Muscle of leg (tissue), 11 donors: ENCODE measurements around the gene EXOC6B. TPM values are rescaled to one million over a fixed set of nuclear protein-coding genes. Genes with fewer than 3 reads are reported as not detected.
A peak's percentile ranks its signal among the peaks of the same experiment; 100 is the strongest.

Source experiments
- DNase-seq: peaks from one replicate; pipeline ENCODE4 v3.0.0; 2013
- H3K27ac ChIP-seq: one replicate; pipeline ENCODE4 v1.5.1; 2013; ENCODE audit warnings: mild to moderate bottlenecking, low read length, control low read depth
- H3K27me3 ChIP-seq: one replicate; pipeline ENCODE4 v1.6.1; 2013; ENCODE audit warnings: low read length; ENCODE audit not compliant: control insufficient read depth, insufficient read depth
- H3K36me3 ChIP-seq: one replicate; pipeline ENCODE4 v1.6.1; 2013; ENCODE audit warnings: low read length; ENCODE audit not compliant: control insufficient read depth, insufficient read depth
- H3K4me1 ChIP-seq: one replicate; pipeline ENCODE4 v1.6.1; 2013; ENCODE audit warnings: low read length; ENCODE audit not compliant: control insufficient read depth, insufficient read depth
- H3K4me3 ChIP-seq: one replicate; pipeline ENCODE4 v1.5.1; 2013; ENCODE audit warnings: low read length, control low read depth
- H3K9me3 ChIP-seq: replicated peaks from 2 replicates; pipeline ENCODE4 v1.6.1; 2013; ENCODE audit warnings: low read depth, low read length; ENCODE audit not compliant: control insufficient read depth
- WGBS: methylation state at CpG from one replicate; pipeline ENCODE4 v1.1.5; 2013; ENCODE audit warnings: missing lambda C conversion rate; ENCODE audit not compliant: insufficient coverage; 5-methylcytosine and 5-hydroxymethylcytosine counted together
- polyA plus RNA-seq, 8 donors: library from polyadenylated mRNA; unstranded; fragments of 120-200 nt; gene quantifications; one replicate each; pipeline versions ENCODE4 v1.2.1 to v1.2.3, GENCODE V29; 2013; ENCODE audit warnings: inconsistent platforms in 1 of 8, low replicate concordance in 1 of 8; ENCODE audit not compliant: insufficient read length in 8 of 8, insufficient read depth in 1 of 8
- total RNA-seq: library from RNA; stranded (reverse); fragments of 120-200 nt; gene quantifications from one replicate; pipeline ENCODE4 v1.2.4, GENCODE V29; 2013

The EXOC6B gene
- total and polyA plus RNA-seq, 9 donors: 8.5 to 17.1 (median 10.8) TPM

GRCh38 chr2:72796766-72797165 is 29.1 kb downstream of the EXOC6B start:
- H3K27me3 ChIP-seq: no peaks in the 10 kb centered on the region
- no peak overlapping the region for H3K4me3 ChIP-seq
- no peaks in the 10 kb centered on the region for H3K9me3 ChIP-seq
- no peaks in the 10 kb centered on the region for H3K4me1 ChIP-seq
- DNase-seq: no peak
- H3K36me3 ChIP-seq: no peaks in the 10 kb centered on the region
- H3K27ac ChIP-seq: no peak overlapping the region

DNA sequence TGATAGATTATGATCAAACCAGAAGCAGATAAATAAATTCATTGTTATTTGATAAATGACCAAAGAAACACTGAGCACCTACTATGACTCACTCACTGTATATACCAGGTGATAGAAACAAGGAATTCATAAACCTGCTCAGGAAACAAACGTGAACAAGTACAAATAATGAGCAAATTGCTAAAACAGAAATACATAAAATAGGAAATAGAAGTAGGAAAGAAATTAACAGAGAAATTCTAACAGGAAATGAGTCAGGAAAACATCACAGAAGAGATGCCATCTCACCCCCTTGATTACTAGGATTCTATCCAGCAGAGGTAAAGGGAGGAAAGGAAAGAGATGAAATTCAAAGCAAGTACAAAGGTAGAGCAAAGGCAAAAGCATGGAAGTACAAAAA is 31.3 kb downstream of the EXOC6B start:
- Histone ChIP-seq H3K4me3 (no peak overlapping the region), H3K36me3 (no peaks in the 10 kb centered on the region), H3K9me3 (no peaks in the 10 kb centered on the region), H3K4me1 (no peaks in the 10 kb centered on the region), H3K27me3 (no peaks in the 10 kb centered on the region), H3K27ac (no peak overlapping the region)
- DNase-seq: no peak
- WGBS: no CpG with 5 or more reads among the region's 1 CpG

DNA sequence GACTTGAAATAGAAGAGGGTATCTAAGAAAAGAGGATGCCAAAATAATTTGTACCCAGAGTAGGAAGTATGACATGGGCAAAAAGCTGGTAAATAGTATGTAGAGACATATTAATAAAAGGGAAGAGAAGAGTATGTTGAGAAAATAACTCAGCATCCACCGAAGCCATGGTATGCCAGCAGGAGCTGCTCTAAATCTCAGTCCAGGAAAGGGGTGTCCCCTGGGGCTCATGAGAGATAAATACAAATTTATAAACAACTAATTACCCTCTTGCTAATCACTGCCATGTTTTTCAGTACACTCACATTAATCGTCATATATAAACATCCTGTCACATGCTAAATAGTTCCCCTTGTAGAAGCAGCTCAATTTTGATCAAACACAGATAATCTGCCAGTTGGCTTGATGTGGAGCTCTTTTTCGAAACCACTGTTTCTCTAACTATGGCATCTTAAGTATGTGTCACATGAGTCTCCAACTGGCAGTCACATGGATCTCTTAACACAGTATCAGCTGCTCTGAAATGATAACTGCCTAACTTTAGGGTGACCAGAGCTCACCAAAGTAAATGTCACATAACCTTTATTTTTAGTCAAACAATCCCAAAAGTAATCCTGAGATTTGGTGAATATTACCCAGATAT is 31.9 kb downstream of the EXOC6B start:
- WGBS: 80% methylated on average over 1 of the region's 3 CpGs

GRCh38 chr2:72789241-72789640 is 36.6 kb downstream of the EXOC6B start:
- Histone ChIP-seq H3K36me3 (no peaks in the 10 kb centered on the region), H3K4me1 (no peaks in the 10 kb centered on the region), H3K4me3 (no peak overlapping the region), H3K27ac (no peak overlapping the region), H3K9me3 (no peaks in the 10 kb centered on the region), H3K27me3 (no peaks in the 10 kb centered on the region)
- no CpG with 5 or more reads among the region's 1 CpG for WGBS
- no peak for DNase-seq

More for the DNA sequence above, 31.9 kb downstream of the EXOC6B start:
- H3K4me1 ChIP-seq: no peaks in the 10 kb centered on the region
- H3K4me3 ChIP-seq: no peak overlapping the region
- no peaks in the 10 kb centered on the region for H3K27me3 ChIP-seq
- no peaks in the 10 kb centered on the region for H3K36me3 ChIP-seq
- DNase-seq: peak; percentile 17
- peak overlapping the region; percentile 21 for H3K27ac ChIP-seq
- H3K9me3 ChIP-seq: no peaks in the 10 kb centered on the region

GRCh38 chr2:72788756-72789155 is 37.1 kb downstream of the EXOC6B start:
- no peaks in the 10 kb centered on the region for H3K27me3 ChIP-seq
- peak; percentile 9 for DNase-seq
- H3K36me3 ChIP-seq: no peaks in the 10 kb centered on the region
- H3K4me1 ChIP-seq: no peaks in the 10 kb centered on the region
- H3K4me3 ChIP-seq: no peak overlapping the region
- no peaks in the 10 kb centered on the region for H3K9me3 ChIP-seq
- WGBS: no CpG with 5 or more reads among the region's 1 CpG
- no peak overlapping the region for H3K27ac ChIP-seq

DNA sequence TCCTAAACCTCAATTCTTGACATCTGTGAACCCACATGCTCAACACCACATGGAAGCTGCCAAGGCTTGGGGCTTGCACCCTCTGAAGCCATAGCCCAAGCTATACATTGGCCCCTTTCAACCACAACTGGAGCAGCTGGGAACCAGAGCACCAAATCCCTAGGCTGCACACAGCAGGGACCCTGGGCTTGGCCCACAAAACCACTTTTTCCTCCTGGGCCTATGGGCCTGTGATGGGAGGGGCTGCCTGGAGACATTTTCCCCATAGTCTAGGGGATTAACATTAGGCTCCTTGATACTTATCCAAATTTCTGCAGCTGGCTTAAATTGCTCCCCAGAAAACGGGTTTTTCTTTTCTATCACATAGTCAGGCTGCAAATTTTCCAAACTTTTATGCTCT is 40.3 kb downstream of the EXOC6B start:
- no peaks in the 10 kb centered on the region for H3K9me3 ChIP-seq
- H3K4me1 ChIP-seq: no peaks in the 10 kb centered on the region
- no peaks in the 10 kb centered on the region for H3K36me3 ChIP-seq
- no CpG with 5 or more reads among the region's 1 CpG for WGBS
- no peaks in the 10 kb centered on the region for H3K27me3 ChIP-seq
- H3K27ac ChIP-seq: no peak overlapping the region
- no peak for DNase-seq
- no peak overlapping the region for H3K4me3 ChIP-seq

DNA sequence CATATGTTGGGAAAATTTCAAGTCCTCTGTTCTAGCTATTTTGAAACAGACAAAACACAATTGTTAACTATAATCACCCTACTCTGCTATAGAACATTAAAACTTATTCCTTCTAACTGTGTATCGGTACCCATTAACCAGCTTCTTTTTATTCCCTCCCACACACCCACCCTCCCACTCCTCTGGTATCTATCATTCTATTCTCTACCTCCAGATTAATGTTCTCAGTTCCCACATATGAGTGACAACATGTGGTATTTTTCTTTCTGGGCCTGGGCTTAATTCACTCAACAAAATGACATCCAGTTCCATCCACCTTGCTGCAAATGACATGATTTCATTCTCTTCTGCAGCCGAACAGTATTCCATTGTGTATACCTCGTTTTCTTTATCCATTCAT is 43.3 kb downstream of the EXOC6B start:
- Histone ChIP-seq H3K27ac (no peak overlapping the region), H3K4me1 (no peaks in the 10 kb centered on the region)
- WGBS: 100% methylated on average over 1 of the region's 3 CpGs

DNA sequence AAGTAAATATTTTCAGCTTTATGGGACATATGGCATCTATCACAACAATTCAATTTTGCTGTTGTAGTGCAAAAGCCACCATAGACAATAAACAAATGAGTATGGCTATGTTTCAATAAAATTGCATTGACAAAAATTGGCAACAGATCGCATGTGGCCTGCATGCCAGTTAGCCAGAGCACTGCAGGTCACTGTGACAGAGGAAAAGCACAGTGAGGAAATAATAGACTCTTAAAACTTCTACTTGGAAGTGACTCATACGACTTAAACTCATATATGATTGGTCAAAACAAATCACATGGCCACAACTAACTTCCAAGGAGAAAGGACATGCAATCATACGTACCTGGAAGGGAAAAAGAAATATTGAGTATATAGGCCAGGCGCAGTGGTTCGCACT is 44.4 kb downstream of the EXOC6B start:
- DNase-seq: no peak
- Histone ChIP-seq H3K9me3 (no peaks in the 10 kb centered on the region), H3K4me1 (no peaks in the 10 kb centered on the region), H3K27me3 (no peaks in the 10 kb centered on the region), H3K27ac (no peak overlapping the region), H3K36me3 (no peaks in the 10 kb centered on the region), H3K4me3 (no peak overlapping the region)
- WGBS: 80% methylated on average over 1 of the region's 5 CpGs

More for the DNA sequence above, 43.3 kb downstream of the EXOC6B start:
- Histone ChIP-seq H3K36me3 (no peaks in the 10 kb centered on the region), H3K4me3 (no peak overlapping the region), H3K9me3 (no peaks in the 10 kb centered on the region), H3K27me3 (no peaks in the 10 kb centered on the region)
- no peak for DNase-seq

- Histone ChIP-seq H3K9me3 (no peaks in the 10 kb centered on the region), H3K27me3 (no peaks in the 10 kb centered on the region), H3K4me1 (no peaks in the 10 kb centered on the region), H3K4me3 (no peak overlapping the region), H3K27ac (no peak overlapping the region), H3K36me3 (no peaks in the 10 kb centered on the region)
- no CpG with 5 or more reads among the region's 2 CpGs for WGBS
- DNase-seq: peak; percentile 29
These were observed 45.4 kb downstream of the EXOC6B start for GRCh38 chr2:72780477-72780876.

DNA sequence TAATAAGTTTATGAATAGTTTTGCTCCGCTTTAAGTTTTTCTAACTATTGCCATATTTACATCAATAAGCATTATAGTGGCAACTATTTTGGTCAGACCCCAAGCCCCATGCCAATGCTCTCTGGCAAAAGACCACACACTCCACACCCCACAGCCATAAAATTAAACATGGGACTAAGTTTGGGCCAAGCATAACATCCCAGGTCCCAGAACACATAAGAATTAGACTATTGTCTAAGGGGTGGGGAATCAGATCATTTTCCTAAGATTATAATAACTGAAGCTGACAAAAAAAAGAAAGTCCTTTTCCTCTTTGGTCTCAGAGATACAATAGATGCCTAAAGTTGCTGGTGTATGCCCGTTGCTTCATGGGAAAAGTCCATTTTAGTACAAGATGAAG is 46.3 kb downstream of the EXOC6B start:
- DNase-seq: no peak
- H3K27me3 ChIP-seq: no peaks in the 10 kb centered on the region
- H3K4me3 ChIP-seq: no peak overlapping the region
- no CpG with 5 or more reads among the region's 2 CpGs for WGBS
- no peaks in the 10 kb centered on the region for H3K9me3 ChIP-seq
- H3K4me1 ChIP-seq: no peaks in the 10 kb centered on the region
- H3K27ac ChIP-seq: no peak overlapping the region
- no peaks in the 10 kb centered on the region for H3K36me3 ChIP-seq

- H3K36me3 ChIP-seq: no peaks in the 10 kb centered on the region
- no peak overlapping the region for H3K27ac ChIP-seq
- no peaks in the 10 kb centered on the region for H3K4me1 ChIP-seq
- no peaks in the 10 kb centered on the region for H3K9me3 ChIP-seq
- WGBS: no CpG with 5 or more reads among the region's 1 CpG
- no peak for DNase-seq
- no peaks in the 10 kb centered on the region for H3K27me3 ChIP-seq
- H3K4me3 ChIP-seq: no peak overlapping the region
These were observed 47.4 kb downstream of the EXOC6B start for GRCh38 chr2:72778410-72778809.
